ENCODE results near the gene GPI. TPM values are rescaled to one million over a fixed set of nuclear protein-coding genes. Genes with fewer than 3 reads are reported as not detected.
A peak's percentile ranks its signal among the peaks of the same experiment; 100 is the strongest.

Gene GPI
- 100 to 1,000 TPM in 1 of 4 donors, 10 to 100 TPM in 3; 41.5 to 120 (median 95.2) TPM for total RNA-seq

- DNase-seq, result peak; percentile 34 to 39
- TF ChIP-seq CTCF (IDR thresholded peaks at IDR 0.05) (no peak), POLR2A (IDR thresholded peaks at IDR 0.05) (peak in 1 of 2 donors; percentile 37)
- Histone ChIP-seq H3K4me1 (peaks cover 0 to 7% of the 10 kb centered on the region in 2 donors), H3K27ac (peak within 1 kb of the TSS; percentile 57 to 66), H3K36me3 (no peaks in the 10 kb centered on the region), H3K4me3 (peak within 1 kb of the TSS; percentile 61 to 75), H3K9me3 (no peaks in the 10 kb centered on the region), H3K27me3 (no peaks in the 10 kb centered on the region)
- intact Hi-C loops (cut with DNase I; ENCODE audit: low total_unique reads), result no loop called here
These were observed at the start of gene GPI for GRCh38 chr19:34364830-34365462. TSS of gene GPI (plus strand) at chr19:34365196. CDS start at chr19:34365267, 71 bp downstream.

- intact Hi-C loops (cut with DNase I; ENCODE audit: low total_unique reads), result no loop called here
These were observed 48.7 kb upstream of the GPI start for GRCh38 chr19:34316247-34316646.

DNA sequence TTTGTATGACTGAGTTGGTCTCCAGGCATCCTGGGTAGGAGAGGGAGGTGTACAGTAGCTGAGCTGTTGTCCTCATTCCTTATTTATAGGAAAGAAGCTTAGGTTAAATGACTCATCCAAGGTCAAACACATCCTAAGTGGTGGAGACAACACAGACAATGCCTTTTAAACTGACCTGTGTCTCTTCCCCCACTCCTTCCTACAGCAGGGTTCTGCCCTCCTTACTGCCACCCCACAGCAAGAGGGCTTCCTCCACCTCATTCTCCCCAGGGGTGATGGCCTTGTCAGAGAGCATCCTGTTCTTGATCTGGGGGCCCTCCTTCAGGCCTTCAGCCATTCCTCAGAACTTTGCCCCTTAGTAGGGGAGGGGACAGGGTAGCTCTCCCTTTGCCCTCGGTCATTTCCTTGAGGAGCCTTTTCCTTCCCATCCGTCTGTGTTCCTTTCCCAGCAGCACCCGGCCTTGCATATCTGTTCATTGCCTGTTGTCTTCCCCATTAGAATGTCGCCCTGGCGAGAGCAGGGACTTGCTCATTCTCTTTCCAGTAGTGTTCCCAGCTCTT is 48.2 kb upstream of the GPI start:
- Histone ChIP-seq H3K27me3 (no peaks in the 10 kb centered on the region), H3K9me3 (no peaks in the 10 kb centered on the region), H3K27ac (peak overlapping the region; percentile 46 to 68), H3K36me3 (no peaks in the 10 kb centered on the region), H3K4me1 (no peaks in the 10 kb centered on the region), H3K4me3 (no peak overlapping the region)
- TF ChIP-seq CTCF (IDR thresholded peaks at IDR 0.05) (no peak), POLR2A (IDR thresholded peaks at IDR 0.05) (no peak)
- intact Hi-C loops (cut with DNase I; ENCODE audit: low total_unique reads), result no loop called here
- no peak for DNase-seq

More at GRCh38 chr19:34316247-34316646, 48.7 kb upstream of the GPI start:
- Histone ChIP-seq H3K4me1 (no peaks in the 10 kb centered on the region), H3K27ac (peak overlapping the region in 1 of 2 donors; percentile 68), H3K4me3 (no peak overlapping the region), H3K27me3 (no peaks in the 10 kb centered on the region), H3K36me3 (no peaks in the 10 kb centered on the region), H3K9me3 (no peaks in the 10 kb centered on the region)
- DNase-seq, result no peak
- no peak for TF ChIP-seq CTCF (IDR thresholded peaks at IDR 0.05)

GRCh38 chr19:34317311-34317927 is 47.6 kb upstream of the GPI start:
- H3K9me3 ChIP-seq, result no peaks in the 10 kb centered on the region
- intact Hi-C loops (cut with DNase I; ENCODE audit: low total_unique reads), result no loop called here
- no peak overlapping the region for H3K4me3 ChIP-seq
- H3K27ac ChIP-seq, result peak overlapping the region; percentile 46 to 68
- no peak for TF ChIP-seq CTCF (IDR thresholded peaks at IDR 0.05)
- peak in 1 of 2 donors; percentile 25 for TF ChIP-seq POLR2A (IDR thresholded peaks at IDR 0.05)
- no peak for DNase-seq
- no peaks in the 10 kb centered on the region for H3K27me3 ChIP-seq
- H3K36me3 ChIP-seq, result no peaks in the 10 kb centered on the region
- H3K4me1 ChIP-seq, result no peaks in the 10 kb centered on the region

- intact Hi-C loops (cut with DNase I; ENCODE audit: low total_unique reads), result no loop called here
- TF ChIP-seq CTCF (IDR thresholded peaks at IDR 0.05), result no peak
- no peak for TF ChIP-seq POLR2A (IDR thresholded peaks at IDR 0.05)
- Histone ChIP-seq H3K27ac (peak overlapping the region in 1 of 2 donors; percentile 68), H3K9me3 (no peaks in the 10 kb centered on the region), H3K4me3 (no peak overlapping the region), H3K27me3 (no peaks in the 10 kb centered on the region), H3K4me1 (no peaks in the 10 kb centered on the region), H3K36me3 (no peaks in the 10 kb centered on the region)
- DNase-seq, result no peak
These were observed 45.8 kb upstream of the GPI start for GRCh38 chr19:34319230-34319585.

Measured in uterus (tissue), 4 donors.